Uterus (tissue), 2 donors: ENCODE data around the gene FGF7.

Source experiments
- CTCF ChIP-seq, 4 experiments: fragments of 200-600 bp in 2 of 4; fragments of 450-650 bp in 2 of 4; sonication (generic) in 2 of 4; IDR thresholded peaks; one replicate each; pipeline ENCODE4 v1.5.1; 2016 to 2019; ENCODE audit warnings: antibody characterized with exemption in 4 of 4, mild to moderate bottlenecking in 2 of 4, moderate library complexity in 1 of 4
- POLR2A ChIP-seq, 2 donors: fragments of 450-650 bp; IDR thresholded peaks; one replicate each; pipeline ENCODE4 v1.6.1; 2016; ENCODE audit warnings: antibody characterized with exemption in 2 of 2, mild to moderate bottlenecking in 1 of 2, moderate library complexity in 1 of 2

GRCh38 chr15:49435174-49435573 lies 12.1 kb downstream of the FGF7 start:
- no peak for TF ChIP-seq POLR2A (IDR thresholded peaks at IDR 0.05)
- TF ChIP-seq CTCF (IDR thresholded peaks at IDR 0.05): no peak
